Tongue (tissue), 2 donors: ENCODE results near the gene PWP1. TPM values are rescaled to one million over a fixed set of nuclear protein-coding genes. Genes with fewer than 3 reads are reported as not detected.
A peak's percentile ranks its signal among the peaks of the same experiment; 100 is the strongest.
"Not testable (repeated sequence)": the region's sequence is repeated elsewhere in the genome, so short reads cannot be mapped to it uniquely, and the experiment has no call there.

ENCODE experiments used
- DNase-seq: peaks from one replicate; pipeline ENCODE4 v3.0.0-alpha.2; 2015
- total RNA-seq: library from RNA; depleted of rRNA; stranded (reverse); fragments of >200 nt; gene quantifications from one replicate; pipeline ENCODE4 v1.2.3, GENCODE V29; 2014

The PWP1 gene
- total RNA-seq, 1 donor from 2014 or later: 44.4 TPM

DNA sequence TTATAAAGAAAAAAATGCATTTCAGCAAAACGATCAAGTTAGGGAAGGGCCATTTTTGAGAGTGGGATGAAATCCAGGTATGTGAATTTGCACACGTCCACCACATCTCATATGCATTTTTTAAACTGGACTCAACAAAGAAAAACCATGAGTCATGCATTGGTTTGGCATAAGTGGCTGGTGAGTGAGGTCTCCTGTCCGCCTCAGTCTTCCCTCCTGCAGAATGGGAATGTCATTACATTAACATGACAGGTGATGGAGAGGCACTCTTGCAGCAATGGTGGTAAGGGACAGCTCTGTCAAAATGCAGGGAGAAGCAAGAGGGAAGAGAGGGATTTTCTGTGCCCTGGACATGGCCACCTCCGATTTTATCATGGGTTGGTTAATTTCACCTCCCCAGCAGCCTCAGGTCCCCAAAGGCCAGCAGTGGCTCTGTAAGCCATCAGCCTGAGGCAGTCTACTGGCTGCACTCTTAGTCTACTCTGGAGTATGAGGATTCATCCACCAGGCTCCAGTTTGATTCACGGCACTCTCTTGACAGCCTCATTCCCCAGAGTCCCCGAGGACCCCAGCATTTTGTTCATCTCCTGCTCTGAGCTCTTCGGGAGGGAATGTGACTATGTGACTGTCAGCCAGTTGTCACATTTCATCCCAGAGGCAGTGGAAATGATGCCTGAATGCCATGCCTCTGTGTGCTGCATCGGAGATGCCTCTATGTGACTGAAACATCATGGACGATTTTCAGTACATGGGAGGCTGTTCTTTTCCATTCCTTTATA lies 17.1 kb upstream of the PWP1 start:
- no peak for DNase-seq

DNA sequence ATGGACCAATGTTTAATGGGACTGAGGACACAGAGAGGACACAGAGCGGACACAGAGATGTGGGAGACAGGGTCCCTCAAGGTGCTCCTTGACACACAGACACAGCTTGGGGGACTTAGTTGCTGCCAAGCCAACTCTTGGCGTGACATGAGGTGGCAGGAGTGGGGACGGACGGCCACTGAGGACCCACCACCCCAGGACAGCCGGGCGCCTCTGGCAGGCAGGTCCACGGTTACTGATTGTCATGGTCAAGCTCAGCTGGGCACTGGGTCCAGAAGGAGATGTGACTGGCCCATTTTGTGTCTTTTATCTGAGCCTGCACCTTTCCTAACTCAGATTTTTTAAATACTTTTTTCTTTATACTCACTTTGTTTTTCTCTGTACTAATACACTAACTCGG lies 15.7 kb upstream of the PWP1 start:
- DNase-seq: no peak

DNA sequence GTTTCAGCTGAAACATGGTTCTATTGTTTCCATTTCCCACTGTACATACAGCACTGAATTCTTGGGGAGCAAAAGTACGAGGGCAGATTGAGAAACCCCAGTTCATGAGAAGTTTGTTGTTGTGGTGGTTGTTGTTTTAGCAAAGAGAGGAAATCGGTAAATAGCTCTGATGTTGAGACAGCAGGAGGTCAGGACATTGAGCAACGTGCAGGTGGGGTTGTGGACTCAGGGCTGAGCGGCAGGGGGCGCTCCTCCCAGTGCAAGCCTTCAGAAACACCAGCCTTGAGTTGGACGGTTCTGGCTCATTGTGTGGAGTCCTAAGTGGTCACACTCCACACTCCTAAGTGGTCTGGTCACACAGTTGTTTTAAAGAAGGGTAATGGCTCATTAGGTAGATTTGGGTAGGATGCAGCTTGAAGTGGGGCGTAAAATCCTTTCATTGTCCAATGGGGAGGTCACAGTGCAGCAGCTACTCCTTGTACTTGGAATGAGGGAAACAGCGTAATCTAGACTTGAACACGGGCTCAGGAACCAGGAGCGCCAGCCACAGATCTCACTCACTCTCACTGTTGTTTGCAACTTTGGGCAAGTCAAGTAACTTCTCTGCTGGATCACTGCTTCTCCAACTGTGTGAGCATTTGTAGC lies 14.5 kb upstream of the PWP1 start:
- DNase-seq: no peak

DNA sequence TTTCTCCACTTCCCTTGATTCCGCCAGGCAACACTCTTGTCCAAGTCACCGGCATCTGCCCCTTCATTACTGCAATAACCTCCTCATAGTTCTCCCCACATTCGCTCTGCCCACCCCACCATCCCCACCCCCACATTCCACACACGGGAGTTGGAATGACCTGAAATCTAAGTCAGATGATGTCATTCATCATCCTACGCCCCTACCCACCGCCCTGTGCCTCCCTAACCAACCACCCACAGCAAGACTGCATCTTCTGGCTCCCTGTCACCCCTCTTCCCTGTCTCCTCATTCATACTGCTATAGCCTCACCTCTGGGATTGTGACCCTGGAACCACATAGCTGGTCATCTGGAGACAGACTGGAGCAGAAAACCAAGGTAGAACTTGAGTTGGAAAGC lies 7.9 kb upstream of the PWP1 start:
- DNase-seq: no peak

DNA sequence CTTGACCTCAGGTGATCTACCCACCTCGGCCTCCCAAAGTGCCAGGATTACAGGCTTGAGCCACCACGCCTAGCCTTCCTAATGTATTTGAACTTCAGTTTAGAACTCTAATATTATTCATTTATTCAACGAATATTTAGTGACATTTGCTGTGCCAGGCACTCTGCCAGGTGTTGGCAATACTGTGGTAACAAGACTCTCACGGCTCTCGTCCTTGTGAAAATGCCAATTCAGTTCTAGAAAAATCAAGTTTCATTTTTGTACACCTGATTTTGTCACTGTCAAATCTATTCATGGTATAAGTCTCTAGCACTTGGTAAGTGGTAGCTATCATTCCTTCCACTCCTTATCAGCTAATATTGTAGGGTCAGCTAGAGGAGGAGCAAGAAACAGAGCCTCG lies 6.3 kb upstream of the PWP1 start:
- DNase-seq: no peak

DNA sequence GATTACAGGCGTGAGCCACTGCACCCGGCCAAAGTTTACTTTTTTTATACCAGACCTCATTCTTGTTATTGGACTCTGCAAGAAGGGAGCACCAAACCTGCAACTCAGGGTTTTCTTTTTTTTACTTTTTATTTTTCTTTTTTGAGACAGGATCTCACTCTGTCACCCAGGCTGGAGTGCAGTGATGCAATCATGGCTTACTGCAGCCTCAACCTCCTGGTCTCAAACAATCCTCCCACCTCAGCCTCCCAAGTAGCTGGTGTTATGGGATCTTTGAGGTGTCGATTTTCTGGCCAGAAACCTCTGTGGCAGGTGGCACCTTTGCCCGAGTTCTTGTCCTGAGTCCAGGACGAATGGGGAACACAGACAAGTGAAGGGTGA lies 4.2 kb upstream of the PWP1 start:
- no peak for DNase-seq

DNA sequence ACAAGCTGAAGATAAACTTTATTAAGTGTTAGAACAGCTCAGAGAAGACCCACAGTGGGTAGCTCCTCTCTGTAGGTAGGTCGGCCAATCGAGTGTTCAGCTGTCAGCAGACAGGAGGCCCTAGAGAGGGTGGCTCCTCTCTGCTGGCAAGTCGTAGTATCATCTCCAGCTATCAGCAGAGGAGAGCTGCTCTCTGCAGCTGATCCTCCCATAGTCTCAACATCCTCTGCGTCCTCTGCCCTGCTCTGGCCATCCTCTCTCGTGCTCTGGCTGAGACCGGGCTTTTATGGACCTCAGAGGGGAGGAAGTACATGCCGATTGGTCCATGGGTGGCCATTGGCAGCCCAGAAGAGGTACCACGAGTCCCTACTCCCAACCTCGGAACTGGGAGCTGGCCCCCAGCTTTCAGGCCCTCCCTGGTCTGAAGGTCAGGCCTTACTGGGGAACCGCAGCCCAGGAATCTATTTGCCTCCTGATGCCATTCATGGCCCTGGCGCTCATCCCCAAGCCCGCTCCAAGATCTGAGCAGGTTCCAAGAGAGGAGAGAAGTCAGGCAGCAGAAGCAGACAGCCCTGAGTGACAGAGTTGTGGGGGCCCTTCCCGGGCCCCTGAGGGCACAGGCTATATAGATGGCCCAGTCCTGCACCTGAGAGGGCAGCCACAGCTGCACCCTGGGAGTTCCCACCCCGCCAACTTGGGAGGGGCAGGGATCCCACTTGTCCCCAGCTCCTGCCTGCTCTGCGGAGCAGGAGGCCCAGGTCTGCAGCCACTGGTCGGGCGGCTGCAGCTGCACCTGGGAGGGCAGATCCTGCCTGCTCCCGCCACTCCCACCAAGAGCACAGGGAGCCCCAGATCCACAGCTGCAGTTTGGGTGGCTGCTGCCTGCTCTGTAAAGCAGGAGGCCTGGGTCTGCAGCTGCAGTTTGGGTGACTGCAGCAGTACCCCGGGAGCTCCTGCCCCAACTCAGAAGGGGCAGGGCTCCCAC lies 3.5 kb upstream of the PWP1 start:
- no peak for DNase-seq

DNA sequence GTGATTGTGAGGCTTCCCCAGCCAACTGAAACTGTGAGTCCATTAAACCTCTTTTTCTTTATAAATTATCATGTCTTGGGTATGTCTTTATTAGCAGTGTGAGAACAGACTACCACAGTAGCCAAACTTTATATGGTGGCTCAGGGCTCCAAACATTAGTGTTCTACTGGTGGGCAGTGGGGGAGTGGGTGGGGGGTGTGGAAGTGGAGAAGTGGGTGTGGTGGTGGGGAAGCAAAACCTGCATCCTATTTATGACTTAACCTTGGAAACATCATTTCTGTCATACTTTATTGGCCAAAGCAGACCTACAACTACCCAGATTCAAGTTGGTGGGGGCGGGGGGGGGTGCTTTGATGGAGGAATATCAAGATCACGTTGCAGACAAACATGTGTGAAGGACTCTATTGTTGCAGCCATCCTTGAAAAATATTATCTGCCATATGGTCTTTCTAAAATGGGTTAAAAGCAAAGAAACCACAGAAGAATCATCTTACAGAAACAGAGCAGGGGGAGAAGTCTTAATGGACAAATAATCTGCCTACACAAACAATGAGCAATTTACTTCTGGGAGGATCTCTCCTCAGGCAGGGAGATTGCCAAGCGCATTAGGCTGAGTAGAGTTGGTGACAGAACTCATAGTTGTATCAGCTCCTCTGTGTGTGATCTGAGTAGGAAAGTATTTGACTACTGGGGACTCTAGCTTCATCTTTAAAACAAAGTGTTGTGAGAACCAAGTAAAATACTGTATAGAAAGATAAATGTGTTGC lies 1.4 kb upstream of the PWP1 start:
- peak; percentile 7 for DNase-seq

DNA sequence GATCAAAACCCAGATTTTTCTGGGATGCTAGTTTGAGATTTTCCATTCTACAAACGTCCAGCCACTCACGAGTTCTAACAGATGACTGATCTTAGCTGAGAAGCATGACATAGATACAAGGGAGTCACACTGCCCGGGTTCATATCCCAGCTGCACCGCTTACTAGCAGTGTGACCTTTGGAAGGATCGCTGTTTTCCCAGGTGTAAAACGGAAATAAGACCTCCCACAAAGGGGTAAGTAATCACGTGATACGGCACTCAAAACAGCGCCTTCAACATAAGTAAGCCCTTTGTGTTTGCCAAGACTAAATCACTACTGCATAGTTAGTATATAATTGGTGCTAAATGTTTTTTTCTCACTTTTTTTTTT lies 624 bp upstream of the PWP1 start:
- DNase-seq: peak; percentile 50

DNA sequence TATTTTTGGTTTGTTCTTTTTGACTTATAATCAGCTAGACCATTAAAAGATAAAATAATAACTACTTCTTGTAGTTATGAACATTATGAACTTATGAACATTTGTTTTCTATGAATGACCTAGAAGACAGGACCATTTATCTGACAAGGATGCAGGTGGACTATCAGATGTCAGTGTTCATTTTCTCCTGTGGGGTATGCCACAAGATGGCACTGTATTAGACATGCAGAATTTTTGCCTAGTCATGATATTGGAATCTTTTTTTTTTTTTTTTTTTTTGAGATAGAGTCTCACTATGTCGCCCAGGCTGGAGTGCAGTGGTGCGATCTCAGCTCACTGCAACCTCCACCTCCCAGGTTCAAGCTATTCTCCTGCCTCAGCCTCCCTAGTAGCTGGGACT lies 10.2 kb downstream of the PWP1 start:
- DNase-seq: not testable (repeated sequence)

DNA sequence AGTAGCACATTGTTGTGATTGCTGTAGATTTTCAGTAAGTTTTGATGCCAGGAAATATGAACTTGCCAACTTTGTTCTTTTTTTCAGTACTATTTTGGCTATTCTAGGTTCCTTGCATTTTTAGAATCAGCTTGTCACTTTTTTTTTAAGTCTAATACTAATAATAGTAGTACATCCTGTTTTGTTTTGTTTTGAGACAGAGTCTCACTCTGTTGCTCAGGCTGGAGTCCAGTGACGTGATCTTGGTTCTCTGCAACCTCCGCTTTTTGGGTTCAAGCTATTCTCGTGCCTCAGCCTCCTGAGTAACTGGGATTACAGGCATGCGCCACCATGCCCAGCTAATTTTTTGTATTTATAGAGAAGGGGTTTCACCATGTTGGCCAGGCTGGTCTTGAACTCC lies 16.5 kb downstream of the PWP1 start:
- DNase-seq: no peak

DNA sequence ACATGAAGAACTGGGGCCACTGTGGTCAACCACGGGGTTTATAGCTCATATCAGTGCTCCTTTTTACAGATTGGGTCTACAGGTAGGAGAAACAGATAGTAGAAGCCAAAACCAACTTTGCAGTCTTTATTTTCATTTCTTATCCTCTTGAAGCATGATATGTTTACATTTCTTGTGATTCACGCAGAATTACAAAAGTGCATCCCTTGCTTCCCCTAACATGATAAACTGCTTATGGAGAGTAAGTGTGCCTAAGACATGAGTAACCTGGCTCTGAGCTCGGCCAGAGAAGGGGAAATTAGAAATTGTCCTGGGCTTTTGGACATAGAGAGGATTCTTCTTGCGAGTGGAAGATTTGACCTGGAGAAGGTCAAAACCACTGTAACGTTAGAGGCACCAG lies 18.4 kb downstream of the PWP1 start:
- DNase-seq: no peak

DNA sequence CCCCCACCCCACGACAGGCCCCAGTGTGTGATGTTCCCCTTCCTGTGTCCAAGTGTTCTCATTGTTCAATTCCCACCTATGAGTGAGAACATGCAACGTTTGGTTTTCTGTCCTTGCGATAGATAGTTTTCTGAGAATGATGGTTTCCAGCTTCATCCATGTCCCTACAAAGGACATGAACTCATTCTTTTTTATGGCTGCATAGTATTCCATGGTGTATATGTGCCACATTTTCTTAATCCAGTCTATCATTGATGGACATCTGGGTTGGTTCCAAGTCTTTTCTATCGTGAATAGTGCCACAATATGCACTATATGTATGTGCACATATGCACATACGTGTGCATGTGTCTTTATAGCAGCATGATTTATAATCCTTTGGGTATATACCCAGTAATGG lies 19.9 kb downstream of the PWP1 start:
- not testable (repeated sequence) for DNase-seq

DNA sequence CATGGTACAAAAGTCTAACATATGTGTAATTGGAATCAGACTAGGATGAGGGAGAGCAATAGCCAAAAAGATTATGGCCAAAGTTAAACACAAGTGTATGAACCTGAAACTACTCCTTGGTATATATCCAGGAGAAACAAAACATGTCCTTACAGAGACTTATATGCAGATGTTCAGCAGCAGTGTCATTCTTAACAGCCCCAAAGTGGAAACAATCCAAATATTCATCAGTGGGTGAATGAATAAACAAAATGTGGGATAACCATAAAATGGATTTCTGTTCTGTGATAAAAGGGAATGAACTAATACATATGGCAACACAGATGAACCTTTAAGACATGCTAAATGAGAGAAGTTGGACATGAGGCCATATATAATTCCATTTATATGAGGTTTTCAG lies 30.2 kb downstream of the PWP1 start:
- no peak for DNase-seq

DNA sequence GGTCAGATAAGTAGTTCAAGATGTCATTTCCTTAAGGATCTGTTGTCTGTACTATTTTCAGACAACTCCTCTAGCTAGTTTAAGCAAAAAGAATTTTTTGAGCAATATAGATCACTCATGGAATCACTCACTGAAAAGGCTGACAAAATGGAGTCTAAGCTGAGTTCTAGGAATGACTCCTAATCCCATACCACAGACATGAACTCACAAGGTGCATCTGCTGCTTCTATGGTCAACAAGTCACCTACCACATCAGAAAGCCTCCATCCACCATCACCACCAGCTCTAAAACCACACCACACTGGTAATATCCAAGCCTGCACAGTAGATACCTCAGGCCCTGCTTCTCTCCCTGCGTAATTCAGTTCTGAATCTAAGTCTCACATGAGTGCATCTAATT lies 33.0 kb downstream of the PWP1 start:
- DNase-seq: no peak

DNA sequence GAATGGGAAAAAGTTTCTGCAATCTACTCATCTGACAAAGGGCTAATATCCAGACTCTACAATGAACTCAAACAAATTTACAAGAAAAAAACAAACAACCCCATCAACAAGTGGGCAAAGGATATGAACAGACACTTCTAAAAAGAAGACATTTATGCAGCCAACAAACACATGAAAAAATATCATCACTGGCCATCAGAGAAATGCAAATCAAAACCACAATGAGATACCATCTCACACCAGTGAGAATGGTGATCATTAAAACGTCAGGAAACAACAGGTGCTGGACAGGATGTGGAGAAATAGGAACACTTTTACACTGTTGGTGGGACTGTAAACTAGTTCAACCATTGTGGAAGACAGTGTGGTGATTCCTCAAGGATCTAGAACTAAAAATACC lies 41.7 kb downstream of the PWP1 start:
- DNase-seq: not testable (repeated sequence)

DNA sequence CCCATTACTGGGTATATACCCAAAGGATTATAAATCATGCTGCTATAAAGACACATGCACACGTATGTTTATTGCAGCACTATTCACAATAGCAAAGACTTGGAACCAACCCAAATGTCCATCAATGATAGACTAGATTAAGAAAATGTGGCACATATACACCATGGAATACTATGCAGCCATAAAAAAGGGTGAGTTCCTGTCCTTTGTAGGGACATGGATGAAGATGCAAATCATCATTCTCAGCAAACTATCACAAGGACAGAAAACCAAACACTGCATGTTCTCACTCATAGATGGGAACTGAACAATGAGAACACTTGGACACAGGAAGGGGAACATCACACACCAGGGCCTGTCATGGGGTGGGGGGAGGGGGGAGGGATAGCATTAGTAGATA lies 42.1 kb downstream of the PWP1 start:
- not testable (repeated sequence) for DNase-seq

DNA sequence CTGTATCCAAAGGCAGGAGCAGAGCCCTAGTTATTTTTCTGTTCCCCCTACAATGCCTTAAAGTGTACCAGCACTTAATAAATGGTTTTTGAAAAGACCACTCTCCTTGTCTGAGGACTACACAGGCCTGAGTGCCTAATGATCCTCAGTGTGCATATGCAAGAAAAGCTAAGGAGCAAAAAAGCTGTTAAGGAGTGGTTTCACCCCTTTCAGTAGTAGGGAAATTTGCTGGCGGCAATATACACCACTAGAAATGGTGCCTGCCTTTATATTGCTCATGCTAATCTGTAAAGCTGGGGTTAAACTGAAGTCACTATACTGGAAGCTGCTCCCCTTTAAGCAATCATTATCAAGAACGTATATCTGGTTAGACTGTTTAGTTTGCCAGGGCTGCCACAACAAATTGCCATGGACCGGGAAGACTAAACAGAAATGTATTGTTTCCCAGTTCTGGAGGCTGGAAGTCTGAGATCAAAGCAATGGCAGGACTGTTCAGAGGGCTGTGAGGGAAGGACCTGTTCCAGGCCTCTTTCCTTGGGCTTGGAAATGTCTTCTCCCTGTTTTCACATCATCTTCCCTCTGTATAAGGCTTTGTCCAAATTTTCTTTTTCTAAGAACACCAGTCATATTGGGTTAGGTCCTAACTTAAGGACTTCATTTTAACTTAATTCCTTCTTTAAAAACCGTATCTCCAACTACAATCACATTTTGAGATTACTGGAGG lies 45.2 kb downstream of the PWP1 start:
- no peak for DNase-seq

DNA sequence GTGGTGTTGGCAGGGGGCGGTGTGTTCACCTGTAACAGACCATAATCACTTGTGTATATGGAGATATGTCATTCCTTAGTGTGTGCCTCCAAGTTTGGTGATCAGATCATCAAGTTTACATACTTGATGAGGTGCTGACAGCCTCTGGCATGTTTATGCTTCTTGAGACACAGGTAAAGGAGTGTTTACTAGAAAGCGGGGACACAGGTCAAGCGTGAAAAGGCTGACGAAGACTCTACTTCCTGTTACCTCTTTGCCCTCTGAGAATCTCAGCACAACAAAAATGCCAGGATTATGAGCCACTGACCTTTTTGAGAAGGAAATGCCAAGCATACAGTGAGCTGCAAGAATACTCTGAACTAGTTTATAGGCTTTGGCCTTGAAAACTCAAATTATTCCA lies 45.8 kb downstream of the PWP1 start:
- no peak for DNase-seq

DNA sequence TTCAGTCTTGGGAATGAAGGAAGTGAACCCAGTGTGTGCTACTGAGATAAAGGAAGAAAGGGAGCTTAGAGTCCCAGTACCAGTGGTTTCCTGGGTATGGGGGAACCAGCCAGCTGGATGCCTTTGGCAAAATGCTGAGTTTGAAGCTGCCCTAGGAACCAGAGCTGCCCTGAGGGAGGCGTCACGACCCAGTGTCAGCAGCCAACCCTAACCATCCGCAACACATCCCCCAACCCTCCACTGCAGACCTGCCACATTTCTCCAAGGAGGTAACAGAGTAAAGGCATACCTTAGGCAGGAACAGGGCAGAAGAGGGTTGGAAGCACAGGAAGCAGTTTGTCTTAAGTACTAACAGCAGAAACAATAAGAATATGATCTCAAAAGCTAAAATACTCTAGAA lies 46.8 kb downstream of the PWP1 start:
- no peak for DNase-seq

DNA sequence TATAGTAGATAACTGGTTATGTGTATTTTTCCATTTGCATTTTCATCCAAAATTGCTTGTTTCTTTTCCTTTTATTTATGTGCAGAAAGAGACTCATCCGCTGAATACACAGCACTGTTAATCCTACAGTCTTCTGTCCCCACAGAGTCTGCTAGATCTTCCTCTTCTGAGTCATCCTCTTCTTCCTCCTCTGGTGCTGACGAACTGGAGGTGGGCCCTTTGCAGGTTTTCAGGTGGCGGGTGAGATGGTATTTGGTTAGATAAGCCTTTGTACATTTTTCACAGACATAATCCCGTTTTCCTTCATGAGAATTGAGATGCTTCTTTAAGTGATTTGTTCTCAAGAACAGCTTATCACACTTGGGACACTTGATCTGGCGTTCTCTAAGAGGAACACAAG lies 48.5 kb downstream of the PWP1 start:
- DNase-seq: no peak

DNA sequence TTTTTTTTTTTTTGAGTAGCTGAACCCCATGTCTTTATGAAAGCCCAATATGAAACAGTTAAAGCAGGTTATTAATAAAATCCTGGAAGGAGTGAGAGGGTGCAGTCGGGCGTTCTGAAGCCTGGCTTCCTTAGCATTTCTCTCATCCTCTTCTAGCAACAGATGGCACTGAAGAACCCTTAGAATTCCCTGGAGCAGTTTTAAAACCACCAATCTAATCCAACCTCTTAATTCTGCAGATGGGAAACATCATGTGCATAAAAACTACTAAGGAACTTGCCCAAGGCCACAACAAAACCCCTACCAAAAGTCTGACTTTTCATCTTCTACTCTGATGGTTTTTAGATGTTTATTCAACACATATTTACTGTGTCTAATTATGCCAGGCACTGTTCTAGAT lies 50.2 kb downstream of the PWP1 start:
- DNase-seq: no peak
